ELF-1 (cell line): ENCODE measurements around the gene CLEC4C.
A peak's percentile ranks its signal among the peaks of the same experiment; 100 is the strongest.

Experiments used
- DNase-seq: peaks from one replicate; pipeline ENCODE4 v3.0.0-alpha.2; 2016; ENCODE audit warnings: low read depth, low spot score

CLEC4C gene

DNA sequence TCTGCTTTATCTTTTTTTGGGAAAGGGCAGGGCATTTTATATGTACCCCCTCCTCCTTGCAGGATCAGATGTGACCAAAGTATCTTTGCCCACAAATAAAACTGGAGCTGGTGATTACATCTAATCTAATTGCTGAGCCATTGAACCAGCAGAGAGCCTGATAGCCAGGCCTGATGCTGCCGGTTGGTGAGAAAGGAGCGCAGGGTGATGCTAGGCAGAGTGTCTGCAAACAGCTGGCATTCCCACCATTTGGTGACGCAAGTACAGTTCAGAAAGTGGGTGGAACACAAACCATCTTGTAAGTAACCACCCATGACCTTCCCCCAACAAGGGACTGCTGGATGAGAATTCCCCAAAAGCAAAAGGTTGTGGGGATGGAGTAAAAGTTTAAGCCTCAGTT, 23.2 kb downstream of the CLEC4C start:
- no peak for DNase-seq

DNA sequence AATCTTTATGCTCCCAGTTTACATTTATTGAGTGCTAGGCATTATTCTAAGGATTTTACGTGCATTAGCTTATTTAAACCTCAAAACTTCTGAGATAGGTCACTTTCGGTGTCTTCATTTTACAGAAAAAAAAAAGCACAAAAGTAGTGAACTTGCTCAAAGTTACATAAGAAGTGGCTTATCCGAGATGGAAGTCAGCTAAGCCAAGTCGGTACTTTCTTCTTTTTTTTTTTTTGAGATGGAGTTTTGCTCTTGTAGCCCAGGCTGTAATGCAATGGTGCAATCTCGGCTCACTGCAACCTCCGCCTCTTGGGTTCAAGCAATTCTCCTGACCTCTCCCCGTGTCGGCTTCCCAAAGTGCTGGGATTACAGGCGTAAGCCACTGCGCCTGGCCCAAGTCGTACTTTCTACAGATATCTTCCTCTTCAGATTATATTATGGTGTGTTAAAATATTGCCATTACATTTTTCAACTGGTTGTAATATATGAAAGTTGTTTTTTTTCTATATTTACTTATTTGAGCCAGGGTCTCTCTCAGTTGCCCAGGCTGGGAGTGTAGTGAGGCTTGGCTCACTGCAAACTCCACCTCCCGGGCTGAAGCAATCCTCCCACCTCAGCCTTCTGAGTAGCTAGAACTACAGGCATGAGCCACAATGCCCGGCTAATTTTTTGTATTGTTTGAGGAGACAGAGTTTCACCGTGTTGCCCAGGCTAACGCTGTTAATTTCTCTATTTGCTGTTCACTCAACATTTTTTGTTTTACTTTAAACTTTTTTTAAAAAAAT, 27.0 kb downstream of the CLEC4C start:
- no peak for DNase-seq

- DNase-seq = no peak
Measured at GRCh38 chr12:7716381-7716780, 30.8 kb downstream of the CLEC4C start.

- peak; percentile 39 for DNase-seq
Measured at GRCh38 chr12:7712841-7713442, 34.2 kb downstream of the CLEC4C start.

DNA sequence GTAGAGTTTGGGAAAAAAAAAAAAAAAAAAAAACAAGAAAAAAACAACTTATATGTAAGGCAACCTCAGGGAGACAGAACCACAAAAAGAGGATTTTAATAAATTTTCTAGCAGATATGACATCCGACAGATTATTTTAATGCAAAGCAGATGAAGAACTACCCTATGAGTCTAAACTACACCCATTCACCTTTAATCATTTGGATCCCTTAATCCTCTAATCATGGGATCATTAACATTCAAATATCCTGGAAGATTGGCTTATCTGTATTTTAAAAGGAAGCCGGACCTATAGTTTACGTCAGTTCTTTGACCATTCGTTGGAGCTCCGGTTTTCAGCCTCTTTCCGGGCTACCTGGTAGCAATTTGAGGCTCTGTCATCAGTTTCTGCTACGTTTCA, 36.0 kb downstream of the CLEC4C start, which contains the start of gene DPPA3:
Gene DPPA3, plus strand, starts transcription at position 301 of the 400 bp plus-strand sequence. CDS start 138 bp downstream, outside the sequence.
- no peak for DNase-seq

GRCh38 chr12:7709969-7710675, 37.1 kb downstream of the CLEC4C start:
- peak; percentile 61 for DNase-seq

DNA sequence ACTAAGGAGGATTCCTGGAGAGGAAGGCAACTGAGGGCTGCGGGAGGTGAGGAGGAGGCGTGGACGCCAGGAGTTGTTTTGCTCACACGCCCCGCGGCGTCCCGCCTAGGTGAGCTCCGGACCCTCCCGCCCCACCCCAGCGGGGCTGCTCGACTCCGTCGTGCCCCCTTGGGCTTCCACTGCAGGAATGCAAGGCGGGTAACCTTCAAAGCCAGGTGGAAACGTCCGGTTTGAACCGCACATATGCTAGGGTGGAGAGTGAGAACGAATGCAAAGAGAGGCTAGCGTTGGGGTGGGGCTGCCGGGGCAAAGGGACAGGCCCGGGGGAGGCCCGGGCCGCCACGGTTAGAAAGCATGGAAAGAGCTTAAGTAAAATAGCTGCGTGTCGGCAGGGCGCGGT, 41.3 kb downstream of the CLEC4C start:
- DNase-seq = peak; percentile 88

DNA sequence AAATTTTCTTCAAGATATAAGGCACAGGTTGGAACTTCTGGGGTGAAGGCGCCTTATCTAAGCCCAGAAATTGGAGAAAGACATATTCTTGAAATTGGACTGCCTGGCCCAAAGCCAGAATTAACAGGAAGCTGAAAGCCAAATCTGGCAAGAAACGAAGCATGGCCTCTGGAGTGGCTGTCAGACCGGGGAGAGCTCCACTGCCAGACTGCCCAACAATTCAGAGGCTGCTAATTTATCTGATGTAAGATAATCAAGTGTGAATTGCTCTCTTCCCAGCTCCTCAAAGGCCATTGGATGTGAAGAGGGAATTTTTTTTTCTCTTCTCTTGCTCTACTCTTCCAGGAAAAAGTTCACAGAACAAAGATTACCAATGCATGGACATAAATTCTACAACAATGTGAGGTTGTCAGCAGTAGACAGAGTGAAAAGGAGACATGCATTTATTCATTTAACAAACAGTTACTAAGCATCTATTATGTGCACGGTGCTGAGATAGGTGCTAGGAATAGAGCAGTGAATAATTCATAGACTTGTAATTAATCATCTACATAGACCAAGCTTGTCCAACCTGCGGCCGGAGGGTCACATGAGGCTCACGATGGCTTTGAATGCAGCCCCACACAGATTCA, 51.5 kb downstream of the CLEC4C start, which contains the start of gene GDF3:
Gene GDF3, minus strand, starts transcription at position 210 of the 632 bp plus-strand sequence. Its CDS starts 47 bp downstream, at position 163.
- peak; percentile 57 for DNase-seq

GRCh38 chr12:7695237-7695560, 52.0 kb downstream of the CLEC4C start:
- no peak for DNase-seq

DNA sequence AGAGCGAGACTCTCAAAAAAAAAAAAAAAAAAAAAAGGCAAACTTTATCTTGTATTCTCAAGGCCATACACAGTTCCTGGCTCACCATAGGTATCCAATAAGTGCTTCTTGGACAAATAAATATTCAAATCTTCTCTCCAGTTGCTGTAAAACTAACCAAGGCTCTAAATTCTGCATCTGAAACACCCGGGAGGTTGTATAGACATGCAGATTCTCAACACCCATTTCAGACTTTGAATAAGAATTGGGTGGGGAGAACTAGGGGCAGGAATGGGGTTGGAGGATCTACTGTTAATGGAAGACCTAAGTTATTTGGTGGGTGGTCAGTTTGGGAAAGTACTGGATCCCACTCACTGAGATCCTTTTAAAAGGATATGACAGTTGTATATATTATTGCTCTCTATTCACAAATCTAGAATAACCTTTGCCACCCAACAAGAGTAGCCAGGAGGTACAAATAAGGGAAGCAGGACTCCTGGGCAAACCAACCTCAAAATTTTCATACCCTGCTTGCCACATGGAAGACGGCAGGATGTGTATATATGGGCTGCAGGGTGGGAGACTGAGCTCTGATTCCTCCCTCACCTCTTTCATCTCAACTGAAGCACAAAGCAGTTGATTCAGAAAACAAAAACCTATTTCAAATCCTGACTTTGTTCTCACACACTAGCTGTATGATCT, 52.5 kb downstream of the CLEC4C start:
- DNase-seq = no peak

DNA sequence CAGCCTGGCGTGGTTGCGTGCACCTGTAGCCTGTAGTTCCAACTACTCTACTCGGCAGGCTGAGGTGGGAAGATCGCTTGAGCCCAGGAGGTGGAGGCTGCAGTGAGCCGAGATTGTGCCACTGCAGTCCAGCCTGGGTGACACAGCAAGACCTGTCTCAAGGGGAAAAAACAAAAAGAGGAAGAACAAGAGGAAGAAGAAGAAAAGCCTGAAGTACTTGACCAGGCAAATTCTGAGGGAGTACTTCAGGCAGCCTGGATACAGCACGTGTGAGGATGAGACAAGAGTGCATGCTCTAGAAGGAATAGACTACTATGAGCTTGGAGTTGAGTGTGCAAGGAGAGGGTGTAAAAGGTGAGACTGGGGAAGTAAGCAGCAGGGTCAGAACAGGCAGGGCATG, 53.4 kb downstream of the CLEC4C start:
- no peak for DNase-seq

- no peak for DNase-seq
Measured at GRCh38 chr12:7681535-7681934, 65.6 kb downstream of the CLEC4C start.
